GM23338 (cell line): ENCODE data around the gene P4HTM. TPM values are rescaled to one million over a fixed set of nuclear protein-coding genes. Genes with fewer than 3 reads are reported as not detected.
A peak's percentile ranks its signal among the peaks of the same experiment; 100 is the strongest.

Source experiments
- ATAC-seq: fragments of 200-7000 bp; cut with Tn5 transposase; 3 replicates; pipeline ENCODE4 v1.9.1; 2020
- DNase-seq: peaks from one replicate; pipeline ENCODE4 v3.0.0-alpha.2; 2015; ENCODE audit warnings: low spot score
- H2AFZ ChIP-seq: fragments of 200-600 bp; sonication (generic); 2 replicates; pipeline ENCODE4 v1.8.0; 2016; ENCODE audit warnings: antibody characterized with exemption, mild to moderate bottlenecking, moderate library complexity
- H3F3A ChIP-seq: fragments of 200-600 bp; sonication (generic); replicated peaks from 2 replicates; pipeline ENCODE4 v1.8.0; 2017; ENCODE audit warnings: antibody characterized with exemption, mixed run types, low read depth
- H3K27ac ChIP-seq: fragments of 200-600 bp; sonication (generic); 2 replicates; pipeline ENCODE4 v1.6.1; 2016; ENCODE audit warnings: low read depth
- H3K27me3 ChIP-seq: fragments of 200-600 bp; sonication (generic); 2 replicates; pipeline ENCODE4 v1.8.0; 2016; ENCODE audit warnings: mild to moderate bottlenecking, mixed run types, moderate library complexity; ENCODE audit not compliant: insufficient read depth
- H3K36me3 ChIP-seq: fragments of 200-600 bp; sonication (generic); 2 replicates; pipeline ENCODE4 v1.8.0; 2016; ENCODE audit warnings: mild to moderate bottlenecking; ENCODE audit not compliant: insufficient read depth
- H3K4me1 ChIP-seq: fragments of 200-600 bp; sonication (generic); 2 replicates; pipeline ENCODE4 v1.8.0; 2016; ENCODE audit warnings: mild to moderate bottlenecking, moderate library complexity; ENCODE audit not compliant: insufficient read depth
- H3K4me2 ChIP-seq: fragments of 200-600 bp; sonication (generic); 2 replicates; pipeline ENCODE4 v1.7.1; 2017; ENCODE audit warnings: mixed run types
- H3K4me3 ChIP-seq: fragments of 200-600 bp; sonication (generic); 2 replicates; pipeline ENCODE4 v1.6.1; 2016; ENCODE audit warnings: mixed run types
- H3K79me2 ChIP-seq: fragments of 200-600 bp; sonication (generic); replicated peaks from 2 replicates; pipeline ENCODE4 v1.8.0; 2017; ENCODE audit warnings: mild to moderate bottlenecking; ENCODE audit not compliant: insufficient read depth
- H3K9me2 ChIP-seq: fragments of 200-600 bp; sonication (generic); 2 replicates; pipeline ENCODE4 v1.8.0; 2017; ENCODE audit not compliant: insufficient read depth
- H4K20me1 ChIP-seq: fragments of 200-600 bp; sonication (generic); replicated peaks from 2 replicates; pipeline ENCODE4 v1.8.0; 2017; ENCODE audit warnings: mild to moderate bottlenecking; ENCODE audit not compliant: insufficient read depth
- H3K27ac Mint-ChIP-seq: 2 replicates; pipeline ENCODE4 v1.8.0; 2020; ENCODE audit warnings: inconsistent platforms, mild to moderate bottlenecking, moderate library complexity, mixed read lengths
- H3K27me3 Mint-ChIP-seq: 3 replicates; pipeline ENCODE4 v1.8.0; 2022; ENCODE audit warnings: low read depth, mild to moderate bottlenecking, moderate library complexity, mixed read lengths, inconsistent platforms; ENCODE audit not compliant: insufficient read depth, poor library complexity
- H3K36me3 Mint-ChIP-seq: 3 replicates; pipeline ENCODE4 v1.8.0; 2021; ENCODE audit warnings: low read depth, mild to moderate bottlenecking, inconsistent platforms, moderate library complexity, mixed read lengths
- H3K4me1 Mint-ChIP-seq: 3 replicates; pipeline ENCODE4 v1.8.0; 2020; ENCODE audit warnings: mild to moderate bottlenecking, inconsistent platforms, mixed read lengths
- H3K4me3 Mint-ChIP-seq: 3 replicates; pipeline ENCODE4 v1.8.0; 2021; ENCODE audit warnings: moderate library complexity, mild to moderate bottlenecking, inconsistent platforms, mixed read lengths
- H3K9me3 Mint-ChIP-seq: 3 replicates; pipeline ENCODE4 v1.8.0; 2020; ENCODE audit warnings: moderate library complexity, mild to moderate bottlenecking, inconsistent platforms, mixed read lengths
- CREB1 ChIP-seq: fragments of 250-450 bp; sonication (Bioruptor Pico); IDR thresholded peaks from 2 replicates; pipeline ENCODE4 v1.5.0; 2020; ENCODE audit warnings: low read depth, mild to moderate bottlenecking, moderate library complexity
- CTCF ChIP-seq, 2 experiments: fragments of 200-600 bp in 1 of 2; sonication (generic) in 1 of 2; conservative IDR thresholded peaks; 2 replicates each; pipeline versions ENCODE4 v1.5.1 to v1.6.1; 2016 to 2017; ENCODE audit warnings: antibody characterized with exemption in 2 of 2, low read depth in 2 of 2, mild to moderate bottlenecking in 2 of 2, moderate library complexity in 1 of 2
- EZH2phosphoT487 ChIP-seq: fragments of 200-600 bp; sonication (generic); IDR thresholded peaks from one replicate; pipeline ENCODE4 v1.8.1; 2018; ENCODE audit warnings: antibody characterized with exemption; ENCODE audit not compliant: unreplicated experiment
- JUNB ChIP-seq: IDR thresholded peaks from one replicate; pipeline ENCODE4 v1.6.1; 2016; ENCODE audit warnings: antibody characterized with exemption; ENCODE audit not compliant: unreplicated experiment
- NANOG ChIP-seq: IDR thresholded peaks from 2 replicates; pipeline ENCODE4 v1.6.1; 2016; ENCODE audit warnings: antibody characterized with exemption, borderline replicate concordance
- POLR2AphosphoS5 ChIP-seq: IDR thresholded peaks from 2 replicates; pipeline ENCODE4 v1.6.1; 2016; ENCODE audit warnings: antibody characterized with exemption, low read depth
- REST ChIP-seq: IDR thresholded peaks from one replicate; pipeline ENCODE4 v1.6.1; 2018; ENCODE audit warnings: antibody characterized with exemption; ENCODE audit not compliant: unreplicated experiment
- STAT1 ChIP-seq: IDR thresholded peaks from one replicate; pipeline ENCODE4 v1.6.1; 2016; ENCODE audit warnings: antibody characterized with exemption; ENCODE audit not compliant: unreplicated experiment
- ZNF114 ChIP-seq: fragments of 250-450 bp; sonication (Bioruptor Pico); IDR thresholded peaks from 2 replicates; pipeline ENCODE4 v1.5.0; 2020; ENCODE audit warnings: mild to moderate bottlenecking, moderate library complexity
- ZNF331 ChIP-seq: fragments of 250-450 bp; sonication (Bioruptor Pico); IDR thresholded peaks from 2 replicates; pipeline ENCODE4 v1.5.0; 2020; ENCODE audit warnings: low read depth, mild to moderate bottlenecking, moderate library complexity
- polyA plus RNA-seq: library from polyadenylated mRNA; unstranded; fragments of >200 nt; fragmentation: Nextera tagmentation; extraction: Ambion mirVana; gene quantifications from 2 replicates; pipeline ENCODE4 v1.2.1, GENCODE V29; 2016
- total RNA-seq: library from RNA; depleted of rRNA; stranded (reverse); fragments of >200 nt; shearing (Covaris generic); gene quantifications from 2 replicates; pipeline ENCODE4 v1.2.3, GENCODE V29; 2014

Gene P4HTM
- total and polyA plus RNA-seq, 2 experiments from 2014 or later = 15.9 to 28.7 TPM

- H3K79me2 ChIP-seq = peaks cover 35% of the 10 kb centered on the region
- H3K4me1 ChIP-seq = peaks cover 9% of the 10 kb centered on the region
- no peak for ATAC-seq
- H3K9me2 ChIP-seq = no peaks in the 10 kb centered on the region; the same call in 1 of the 2 replicates
- peak overlapping the region; percentile 95 for H3K4me2 ChIP-seq
- no peaks in the 10 kb centered on the region for H3K36me3 ChIP-seq
- peaks cover 14% of the 10 kb centered on the region for H3K36me3 Mint-ChIP-seq
- peaks cover 18% of the 10 kb centered on the region for H4K20me1 ChIP-seq
- peak overlapping the region; percentile 99 for H3K4me3 ChIP-seq
- peaks cover 15% of the 10 kb centered on the region for H3K4me1 Mint-ChIP-seq
- H2AFZ ChIP-seq = no peak overlapping the region; the same call in 1 of the 2 replicates
- peaks cover 12% of the 10 kb centered on the region for H3K27me3 Mint-ChIP-seq
- H3K27ac ChIP-seq = no peak overlapping the region
- H3K27me3 ChIP-seq = no peaks in the 10 kb centered on the region
- DNase-seq = no peak
- peaks cover 3% of the 10 kb centered on the region; the same call in 2 of the 3 replicates for H3K9me3 Mint-ChIP-seq
- peak overlapping the region; percentile 98 for H3K4me3 Mint-ChIP-seq
- H3K27ac Mint-ChIP-seq = no peak overlapping the region
- H3F3A ChIP-seq = 0 out of 2 replicates have a peak, but pooled peaks cover 5% of the 10 kb centered on the region
- no peak for TF ChIP-seq ZNF114 (CRISPR knock-in tag)
- TF ChIP-seq STAT1 = no peak
- no peak for TF ChIP-seq REST
- TF ChIP-seq CREB1 (CRISPR knock-in tag) = no peak
- no peak for TF ChIP-seq EZH2phosphoT487
- TF ChIP-seq JUNB = no peak
- no peak for TF ChIP-seq POLR2AphosphoS5
- TF ChIP-seq CTCF (conservative IDR thresholded peaks at IDR 0.05; ENCODE audit: low read depth in 2 of 2) = no peak
- no peak for TF ChIP-seq ZNF331 (CRISPR knock-in tag)
Observed at GRCh38 chr3:49005998-49006397, 16.0 kb downstream of the P4HTM start.

- H3K4me3 ChIP-seq = peak overlapping the region; percentile 99
- no peak overlapping the region for H3K27ac ChIP-seq
- peak overlapping the region; percentile 63; the same call in 1 of the 2 replicates for H2AFZ ChIP-seq
- peaks cover 9% of the 10 kb centered on the region for H3K4me1 ChIP-seq
- H3F3A ChIP-seq = 0 out of 2 replicates have a peak, but pooled peaks cover 5% of the 10 kb centered on the region
- peak overlapping the region; percentile 95 for H3K4me2 ChIP-seq
- Mint-ChIP-seq H3K27me3 (peaks cover 12% of the 10 kb centered on the region), H3K36me3 (peaks cover 14% of the 10 kb centered on the region), H3K4me1 (peaks cover 15% of the 10 kb centered on the region), H3K4me3 (peak overlapping the region; percentile 98), H3K9me3 (peaks cover 3% of the 10 kb centered on the region; the same call in 2 of the 3 replicates), H3K27ac (peak overlapping the region; percentile 100)
- peaks cover 23% of the 10 kb centered on the region for H4K20me1 ChIP-seq
- H3K27me3 ChIP-seq = no peaks in the 10 kb centered on the region
- DNase-seq (peak; percentile 21), ATAC-seq (0 out of 3 replicates have a peak, but pooled peaks have one; percentile 0)
- H3K36me3 ChIP-seq = peaks cover 3% of the 10 kb centered on the region; the same call in 1 of the 2 replicates
- H3K9me2 ChIP-seq = no peaks in the 10 kb centered on the region; the same call in 1 of the 2 replicates
- H3K79me2 ChIP-seq = peaks cover 41% of the 10 kb centered on the region
- TF ChIP-seq CREB1 (CRISPR knock-in tag) (no peak; the same call in 1 of the 2 replicates), NANOG (no peak), JUNB (no peak), REST (no peak), ZNF114 (CRISPR knock-in tag) (no peak), EZH2phosphoT487 (no peak), POLR2AphosphoS5 (no peak), CTCF (conservative IDR thresholded peaks at IDR 0.05; ENCODE audit: low read depth in 2 of 2) (no peak), ZNF331 (CRISPR knock-in tag) (no peak)
Observed at GRCh38 chr3:49006408-49007067, 16.5 kb downstream of the P4HTM start.
